B cell (primary cell): ENCODE data around the gene MVK. TPM values are rescaled to one million over a fixed set of nuclear protein-coding genes. Genes with fewer than 3 reads are reported as not detected.

ENCODE experiments used
- ATAC-seq: fragments of 200-7000 bp; cut with Tn5 transposase; one replicate; pipeline ENCODE4 v1.10.0; 2021; ENCODE audit warnings: low read depth, mild to moderate bottlenecking, moderate number of reproducible peaks, moderate library complexity
- CTCF ChIA-PET: fragments of 350-600 bp; sonication (Branson Sonifier 250); formaldehyde crosslinking; loops from one replicate; lab custom pipeline; 2021; ENCODE audit warnings: antibody characterized with exemption, inconsistent platforms; lab: Charles Lee
- POLR2A ChIA-PET: fragments of 350-600 bp; sonication (Branson Sonifier 250); formaldehyde crosslinking; loops from one replicate; lab custom pipeline; 2021; ENCODE audit warnings: antibody characterized with exemption; lab: Charles Lee
- DNase-seq: peaks from one replicate; pipeline ENCODE4 v3.0.0; 2013
- H2AFZ ChIP-seq: 2 replicates; pipeline ENCODE4 v1.6.1; 2012; ENCODE audit warnings: mild to moderate bottlenecking, low read depth, low read length; ENCODE audit not compliant: insufficient read depth, poor library complexity, severe bottlenecking
- H3K27ac ChIP-seq, 2 donors: 1 replicate in 1 of 2; 2 replicates in 1 of 2; pipeline ENCODE4 v1.5.1; 2012 to 2013; ENCODE audit warnings: low read length in 2 of 2, mild to moderate bottlenecking in 2 of 2, moderate library complexity in 1 of 2
- H3K27me3 ChIP-seq, 4 experiments: fragments of 200-600 bp in 1 of 4; sonication (generic) in 1 of 4; replicated peaks in 1 of 4; 1 replicate in 2 of 4; 2 replicates in 2 of 4; pipeline versions ENCODE4 v1.6.1 to v1.7.0; 2013 to 2016; ENCODE audit warnings: low read length in 3 of 4, mild to moderate bottlenecking in 2 of 4, mixed read lengths in 1 of 4, moderate library complexity in 1 of 4; ENCODE audit not compliant: insufficient read depth in 4 of 4, control insufficient read depth in 3 of 4; ENCODE audit errors: control extremely low read depth in 1 of 4
- H3K36me3 ChIP-seq, 2 experiments: replicated peaks in 1 of 2; 1 replicate in 1 of 2; 2 replicates in 1 of 2; pipeline versions ENCODE4 v1.6.1 to v1.7.1; 2013; ENCODE audit warnings: low read length in 1 of 2; ENCODE audit not compliant: insufficient read depth in 2 of 2, control insufficient read depth in 1 of 2; ENCODE audit errors: control extremely low read depth in 1 of 2, extremely low read depth in 1 of 2
- H3K4me1 ChIP-seq, 2 donors: fragments of 200-600 bp in 1 of 2; sonication (generic) in 1 of 2; 1 replicate in 1 of 2; 2 replicates in 1 of 2; pipeline versions ENCODE4 v1.5.1 to v1.6.1; 2013 to 2017; ENCODE audit warnings: low read length in 2 of 2; ENCODE audit not compliant: control insufficient read depth in 2 of 2, insufficient read depth in 2 of 2
- H3K4me2 ChIP-seq: replicated peaks from 2 replicates; pipeline ENCODE3; 2012; ENCODE audit warnings: mild to moderate bottlenecking, low read depth, low read length; ENCODE audit not compliant: poor library complexity, severe bottlenecking
- H3K4me3 ChIP-seq, 5 experiments: fragments of 200-600 bp in 1 of 5; sonication (generic) in 1 of 5; 1 replicate in 3 of 5; 2 replicates in 2 of 5; pipeline versions ENCODE4 v1.5.1 to v1.7.0; 2011 to 2016; ENCODE audit warnings: low read length in 4 of 5, mild to moderate bottlenecking in 4 of 5, low read depth in 2 of 5, control low read depth in 1 of 5, moderate library complexity in 1 of 5; ENCODE audit not compliant: insufficient read depth in 1 of 5; ENCODE audit errors: control extremely low read depth in 1 of 5, extremely low read depth in 1 of 5
- H3K79me2 ChIP-seq: fragments of 200-600 bp; sonication (generic); one replicate; pipeline ENCODE4 v1.6.0; 2016; ENCODE audit warnings: low read length; ENCODE audit not compliant: control insufficient read depth, insufficient read depth
- H3K9ac ChIP-seq: fragments of 200-600 bp; sonication (generic); 2 replicates; pipeline ENCODE4 v1.6.1; 2017; ENCODE audit warnings: mild to moderate bottlenecking, low read length, moderate library complexity
- H3K9me3 ChIP-seq, 3 donors: one replicate each; pipeline versions ENCODE4 v1.6.1 to v1.7.1; 2013; ENCODE audit warnings: low read length in 2 of 3; ENCODE audit not compliant: control insufficient read depth in 2 of 3, insufficient read depth in 1 of 3; ENCODE audit errors: control extremely low read depth in 1 of 3
- H4K20me1 ChIP-seq: 2 replicates; pipeline ENCODE4 v1.6.0; 2012; ENCODE audit warnings: mild to moderate bottlenecking, low read length; ENCODE audit not compliant: insufficient read depth, control insufficient read depth, poor library complexity, severe bottlenecking
- H3K27ac Mint-ChIP-seq: one replicate; pipeline ENCODE4 v1.8.0; 2021; ENCODE audit warnings: mixed read lengths
- H3K27me3 Mint-ChIP-seq: one replicate; pipeline ENCODE4 v1.8.0; 2021; ENCODE audit warnings: mixed read lengths
- H3K4me1 Mint-ChIP-seq: one replicate; pipeline ENCODE4 v1.8.0; 2021; ENCODE audit warnings: mixed read lengths
- H3K4me3 Mint-ChIP-seq: one replicate; pipeline ENCODE4 v1.8.0; 2021; ENCODE audit warnings: mixed read lengths
- H3K9me3 Mint-ChIP-seq: one replicate; pipeline ENCODE4 v1.8.0; 2022; ENCODE audit warnings: mixed read lengths; ENCODE audit not compliant: insufficient read depth
- EZH2 ChIP-seq: IDR thresholded peaks from 2 replicates; pipeline ENCODE4 v1.6.1; 2012; ENCODE audit warnings: borderline replicate concordance, low read depth, mild to moderate bottlenecking, moderate library complexity, low read length; ENCODE audit not compliant: insufficient read depth, poor library complexity, severe bottlenecking
- WGBS: methylation state at CpG from one replicate; pipeline ENCODE4 v1.1.5; 2013; ENCODE audit warnings: missing lambda C conversion rate; ENCODE audit not compliant: insufficient coverage; 5-methylcytosine and 5-hydroxymethylcytosine counted together
- intact Hi-C: fragments of 100-400 bp; cut with micrococcal nuclease; formaldehyde crosslinking; loops from one replicate; pipeline ENCODE4 v1.10.0; 2022
- polyA plus RNA-seq: library from polyadenylated mRNA; depleted of rRNA; stranded (reverse); fragments of >200 nt; gene quantifications from 2 replicates; pipeline ENCODE4 v1.2.3, GENCODE V29; 2012
- total RNA-seq, 2 donors: library from RNA; stranded (reverse); fragments of 120-200 nt in 1 of 2; gene quantifications; 1 replicate in 1 of 2; 2 replicates in 1 of 2; pipeline versions ENCODE4 v1.2.3 to v1.2.4, GENCODE V29; 2013 to 2022
- TF ChIP-seq, protein P1 (sequence below): fragments of 200-600 bp; IDR thresholded peaks from one replicate; pipeline ENCODE4 v1.8.0; 2022; ENCODE audit warnings: antibody characterized with exemption, mild to moderate bottlenecking

Gene MVK
- total and polyA plus RNA-seq, 2 donors (not counting 1 experiment from before 2014, with no cell fraction given): 12.1 to 12.5 TPM

DNA sequence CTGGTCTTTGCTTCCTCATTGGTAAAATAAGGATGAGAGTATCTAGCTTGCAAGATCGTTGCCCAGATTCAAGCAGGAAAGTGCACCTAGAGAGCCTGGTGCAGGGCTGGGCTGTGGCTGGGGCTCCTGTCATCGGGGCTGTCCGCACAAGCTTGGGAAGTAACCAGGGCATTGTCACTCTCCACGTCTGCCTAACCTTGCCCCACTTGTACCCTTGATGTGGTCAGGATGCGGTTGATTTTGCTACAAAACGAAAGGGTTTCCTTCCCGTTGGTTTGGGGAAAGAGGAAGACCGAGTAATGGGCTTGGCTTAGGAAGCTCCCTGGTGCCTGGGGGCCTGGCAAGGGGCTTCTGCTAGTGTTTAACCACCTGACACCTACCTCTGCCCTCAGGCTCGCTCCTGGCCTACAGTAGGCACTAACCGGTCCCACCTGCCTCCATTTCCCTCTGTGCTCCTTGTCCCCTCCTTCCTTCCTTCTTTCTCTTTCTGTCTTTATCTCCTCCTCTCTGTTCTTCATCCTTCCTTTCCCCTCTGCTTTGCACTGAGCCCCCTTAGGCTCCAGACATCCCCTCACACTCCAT lies 21.8 kb downstream of the MVK start:
- no peak overlapping the region for H3K4me3 ChIP-seq
- Mint-ChIP-seq H3K27ac (no peak overlapping the region), H3K9me3 (no peaks in the 10 kb centered on the region), H3K4me3 (no peak overlapping the region), H3K4me1 (peaks cover 11% of the 10 kb centered on the region), H3K27me3 (no peaks in the 10 kb centered on the region)
- H3K27me3 ChIP-seq: no peaks in the 10 kb centered on the region
- no peak for ATAC-seq
- peaks cover 0 to 4% of the 10 kb centered on the region in 2 experiments for H3K36me3 ChIP-seq
- DNase-seq: no peak
- no peak overlapping the region for H3K4me2 ChIP-seq
- no peak overlapping the region for H2AFZ ChIP-seq
- H3K9ac ChIP-seq: no peak overlapping the region
- POLR2A ChIA-PET: no interaction called here
- no peaks in the 10 kb centered on the region for H3K79me2 ChIP-seq
- no peak for TF ChIP-seq EZH2
- TF ChIP-seq, protein P1, sequence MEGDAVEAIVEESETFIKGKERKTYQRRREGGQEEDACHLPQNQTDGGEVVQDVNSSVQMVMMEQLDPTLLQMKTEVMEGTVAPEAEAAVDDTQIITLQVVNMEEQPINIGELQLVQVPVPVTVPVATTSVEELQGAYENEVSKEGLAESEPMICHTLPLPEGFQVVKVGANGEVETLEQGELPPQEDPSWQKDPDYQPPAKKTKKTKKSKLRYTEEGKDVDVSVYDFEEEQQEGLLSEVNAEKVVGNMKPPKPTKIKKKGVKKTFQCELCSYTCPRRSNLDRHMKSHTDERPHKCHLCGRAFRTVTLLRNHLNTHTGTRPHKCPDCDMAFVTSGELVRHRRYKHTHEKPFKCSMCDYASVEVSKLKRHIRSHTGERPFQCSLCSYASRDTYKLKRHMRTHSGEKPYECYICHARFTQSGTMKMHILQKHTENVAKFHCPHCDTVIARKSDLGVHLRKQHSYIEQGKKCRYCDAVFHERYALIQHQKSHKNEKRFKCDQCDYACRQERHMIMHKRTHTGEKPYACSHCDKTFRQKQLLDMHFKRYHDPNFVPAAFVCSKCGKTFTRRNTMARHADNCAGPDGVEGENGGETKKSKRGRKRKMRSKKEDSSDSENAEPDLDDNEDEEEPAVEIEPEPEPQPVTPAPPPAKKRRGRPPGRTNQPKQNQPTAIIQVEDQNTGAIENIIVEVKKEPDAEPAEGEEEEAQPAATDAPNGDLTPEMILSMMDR: no peak
- H3K4me1 ChIP-seq: peaks cover 4 to 6% of the 10 kb centered on the region in 2 donors
- H4K20me1 ChIP-seq: no peaks in the 10 kb centered on the region
- intact Hi-C loops: loop anchor here (5.0 kb wide), 1 partner anchor 252 kb away; no protein-coding TSS in a partner anchor
- no peak overlapping the region for H3K27ac ChIP-seq
- H3K9me3 ChIP-seq: no peaks in the 10 kb centered on the region
- WGBS: 6% methylated on average over 4 of the region's 10 CpGs
- CTCF ChIA-PET: interaction anchor here (0.6 to 3.3 kb wide), 6 partner anchors 14 to 250 kb away, joined by 3 to 11 read pairs (median 3); partner anchors contain the start of genes MMAB and MVK
